ENCODE data around the gene TMEM170B.

DNA sequence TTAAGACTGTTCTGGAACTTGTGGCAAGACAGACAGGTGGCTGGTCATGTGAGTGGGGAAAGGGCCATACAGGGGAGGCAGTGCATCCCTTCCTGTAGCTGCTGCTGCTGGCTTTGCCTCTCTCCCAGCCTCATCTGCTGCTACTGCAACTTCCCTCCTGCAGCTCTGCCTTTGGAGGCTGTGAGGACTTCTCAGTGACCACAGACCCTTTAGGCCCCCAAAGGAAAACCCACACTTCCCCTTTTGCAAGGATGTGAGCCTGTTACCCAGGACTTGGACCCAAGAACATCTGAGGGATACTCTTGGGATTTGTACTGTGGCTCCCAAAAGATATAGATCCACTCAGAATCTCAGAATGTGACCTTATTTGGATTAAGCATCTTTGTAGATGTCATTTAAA, 91.0 kb downstream of the TMEM170B start:
- TF ChIP-seq CTBP1 (IDR thresholded peaks at IDR 0.05; ENCODE audit: borderline replicate concordance) (no peak), ELF4 (IDR thresholded peaks at IDR 0.05) (no peak), LEF1 (IDR thresholded peaks at IDR 0.05; ENCODE audit: borderline replicate concordance) (no peak), TARDBP (IDR thresholded peaks at IDR 0.05) (no peak), NFRKB (IDR thresholded peaks at IDR 0.05) (no peak), SP1 (IDR thresholded peaks at IDR 0.05) (no peak)
